GM18511 (cell line): Measurements from ENCODE around the gene PHF2.
"Not testable (repeated sequence)": the region's sequence is repeated elsewhere in the genome, so short reads cannot be mapped to it uniquely, and the experiment has no call there.

Experiments used
- ATAC-seq: cut with Tn5 transposase; IDR thresholded peaks from one replicate; pipeline ENCODE4 v1.9.1; 2021; ENCODE audit warnings: mild to moderate bottlenecking, moderate library complexity; ENCODE audit not compliant: unreplicated experiment

The PHF2 gene

GRCh38 chr9:93662952-93663572 is 86.7 kb downstream of the PHF2 start:
- ATAC-seq: no peak

GRCh38 chr9:93663877-93664548 is 87.6 kb downstream of the PHF2 start:
- ATAC-seq: no peak

- no peak for ATAC-seq
Measured at GRCh38 chr9:93664549-93665120, 88.3 kb downstream of the PHF2 start.

- ATAC-seq: no peak
Measured at GRCh38 chr9:93665128-93665636, 88.8 kb downstream of the PHF2 start.

DNA sequence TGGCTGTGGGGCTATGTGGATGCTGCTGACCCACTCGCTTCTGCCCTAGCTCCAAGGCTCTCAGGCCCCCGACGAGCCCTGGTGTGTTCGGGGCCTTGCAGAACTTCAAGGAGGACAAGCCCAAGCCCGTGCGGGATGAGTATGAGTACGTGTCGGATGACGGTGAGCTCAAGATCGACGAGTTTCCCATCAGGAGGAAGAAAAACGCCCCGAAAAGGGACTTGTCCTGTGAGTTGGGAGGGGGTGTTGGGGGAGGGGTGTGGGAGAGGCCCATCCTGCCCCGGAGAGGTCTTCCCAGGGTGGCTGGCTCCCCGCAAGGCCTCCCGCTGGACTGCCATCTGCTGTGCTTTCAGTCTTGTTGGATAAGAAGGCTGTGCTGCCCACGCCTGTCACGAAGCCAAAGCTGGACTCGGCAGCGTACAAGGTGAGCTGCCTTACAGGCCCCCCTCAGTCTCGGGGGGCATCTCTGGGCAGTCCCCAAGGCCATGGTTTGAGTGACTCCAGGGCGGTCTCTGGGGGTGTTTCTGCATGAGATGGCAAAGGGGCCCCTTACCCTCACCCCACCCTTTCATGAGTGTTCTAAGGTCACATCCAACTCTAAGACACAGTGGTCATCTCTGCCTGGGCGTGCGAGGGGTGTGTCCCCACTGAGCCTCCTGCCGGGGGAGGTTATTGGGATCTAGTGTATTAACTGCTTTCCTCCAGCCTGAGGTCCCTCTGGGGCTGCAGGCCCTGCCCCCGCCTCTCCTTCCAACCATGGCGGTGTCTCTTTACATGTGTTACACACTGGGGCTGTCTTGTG is 89.5 kb downstream of the PHF2 start:
- ATAC-seq: no peak

DNA sequence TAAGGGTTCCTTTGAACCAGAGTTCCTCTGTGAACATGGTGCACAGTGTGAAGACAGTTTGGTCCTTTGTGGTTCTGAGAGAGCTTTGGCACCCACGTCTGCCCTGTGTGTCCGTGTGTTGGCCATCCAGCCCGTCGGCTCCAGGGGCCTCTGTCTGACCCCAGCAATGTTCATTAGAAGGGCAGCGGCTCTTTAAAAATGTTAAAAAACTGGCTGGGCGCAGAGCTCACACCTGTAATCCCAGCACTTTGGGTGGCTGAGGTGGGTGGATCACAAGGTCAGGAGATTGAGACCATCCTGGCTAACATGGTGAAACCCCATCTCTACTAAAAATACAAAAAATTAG is 90.0 kb downstream of the PHF2 start:
- ATAC-seq: not testable (repeated sequence)

DNA sequence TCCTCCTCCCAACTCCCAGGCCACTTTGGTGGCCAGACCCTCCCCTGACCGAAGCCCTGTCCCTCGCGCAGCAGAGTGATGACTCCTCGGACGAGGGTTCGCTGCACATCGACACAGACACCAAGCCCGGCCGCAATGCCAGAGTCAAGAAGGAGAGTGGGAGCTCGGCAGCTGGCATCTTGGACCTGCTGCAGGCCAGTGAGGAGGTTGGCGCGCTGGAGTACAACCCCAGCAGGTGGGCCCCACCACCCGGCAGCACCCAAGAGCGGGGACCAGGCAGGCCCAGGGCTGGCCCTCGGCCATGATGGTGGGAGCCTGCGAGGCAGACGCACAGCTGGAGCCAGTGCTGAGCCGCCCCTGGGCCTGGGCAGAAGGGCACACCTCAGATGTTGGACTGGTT is 90.6 kb downstream of the PHF2 start:
- no peak for ATAC-seq

GRCh38 chr9:93667627-93668026 is 91.2 kb downstream of the PHF2 start:
- ATAC-seq: no peak

GRCh38 chr9:93668261-93668871 is 92.0 kb downstream of the PHF2 start:
- no peak for ATAC-seq

GRCh38 chr9:93669116-93669957 is 93.0 kb downstream of the PHF2 start:
- ATAC-seq: no peak

DNA sequence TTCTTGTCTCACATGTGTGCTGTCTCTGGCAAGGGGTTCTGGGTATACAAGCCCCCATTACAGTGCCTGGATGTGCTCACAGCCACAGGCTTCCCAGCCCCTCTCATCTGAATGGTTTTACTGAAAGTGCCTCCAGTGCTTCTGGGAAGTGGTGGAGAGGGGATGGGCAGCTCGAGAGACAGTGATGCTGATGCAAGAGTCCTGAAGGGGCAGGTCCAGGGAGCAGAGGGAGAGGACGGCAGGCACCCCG is 93.5 kb downstream of the PHF2 start:
- ATAC-seq: no peak

- no peak for ATAC-seq
Measured at GRCh38 chr9:93670208-93671019, 94.0 kb downstream of the PHF2 start.

GRCh38 chr9:93671020-93671338 is 94.6 kb downstream of the PHF2 start:
- no peak for ATAC-seq

- not testable (repeated sequence) for ATAC-seq
Measured at GRCh38 chr9:93672330-93673020, 96.1 kb downstream of the PHF2 start.

DNA sequence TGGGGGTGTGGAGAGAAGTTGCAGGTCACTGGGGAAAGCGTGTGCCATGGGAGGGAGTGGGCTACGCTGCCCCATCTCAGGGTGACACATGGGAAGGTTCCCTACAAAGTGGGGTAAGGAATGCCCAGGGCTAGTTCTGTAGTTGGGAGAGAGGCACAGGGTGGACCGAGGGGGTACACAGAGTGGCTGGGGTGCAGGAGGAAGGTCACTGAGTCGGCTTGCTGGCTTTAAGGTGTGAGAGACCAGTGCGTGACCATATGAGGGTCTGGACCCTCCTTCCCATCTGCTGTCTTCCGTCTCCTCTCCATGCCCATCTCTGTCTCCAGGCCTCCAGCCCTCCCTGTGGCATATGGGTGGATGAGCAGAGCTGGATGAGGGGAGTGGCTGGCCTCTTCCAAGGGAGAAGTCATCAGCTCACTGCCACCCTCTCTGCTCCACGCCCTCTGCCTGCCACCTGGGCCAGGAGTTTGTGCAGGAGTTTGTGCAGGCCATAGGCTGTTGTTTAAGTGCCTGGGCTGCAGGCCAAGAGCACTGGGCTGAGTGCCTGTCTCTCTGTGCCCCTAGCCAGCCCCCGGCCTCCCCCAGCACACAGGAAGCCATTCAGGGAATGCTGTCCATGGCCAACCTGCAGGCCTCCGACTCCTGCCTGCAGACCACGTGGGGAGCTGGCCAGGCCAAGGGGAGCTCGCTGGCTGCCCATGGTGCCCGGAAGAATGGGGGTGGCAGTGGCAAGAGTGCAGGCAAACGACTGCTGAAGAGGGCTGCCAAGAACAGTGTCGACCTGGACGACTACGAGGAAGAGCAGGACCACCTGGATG is 96.8 kb downstream of the PHF2 start:
- no peak for ATAC-seq

DNA sequence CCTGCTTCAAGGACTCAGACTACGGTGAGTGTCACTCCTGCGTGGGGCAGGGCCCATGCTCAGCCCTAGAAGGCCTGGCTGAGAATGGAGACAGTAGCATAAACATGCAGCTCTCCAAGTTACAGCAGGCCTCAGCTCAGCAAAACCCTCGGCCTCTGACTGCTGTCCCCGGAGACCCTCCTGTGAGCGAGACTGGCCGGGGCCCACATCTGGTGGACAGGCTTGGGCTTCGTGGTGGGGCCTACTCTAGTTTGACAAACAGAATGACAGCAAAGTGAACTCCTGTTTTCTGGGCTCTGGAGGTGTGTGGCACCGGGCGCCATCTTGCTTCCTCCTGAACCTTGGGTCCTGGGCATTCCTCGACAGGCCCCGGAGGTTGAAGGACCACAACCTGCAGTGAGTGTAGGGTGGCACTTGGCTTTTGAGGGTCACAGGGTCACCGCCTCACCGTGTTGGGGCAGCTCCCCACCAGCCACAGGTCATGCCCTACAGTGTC is 97.5 kb downstream of the PHF2 start:
- no peak for ATAC-seq

- no peak for ATAC-seq
Measured at GRCh38 chr9:93674580-93675335, 98.4 kb downstream of the PHF2 start.
